Cardiac fibroblast (primary cell): Measurements from ENCODE around the gene SLC18A3.

Experiments used
- DNase-seq, 2 donors: peaks; one replicate each; pipeline versions ENCODE4 v3.0.0 to v3.0.0-alpha.2; 2010; ENCODE audit warnings: low read depth in 2 of 2
- H3K4me3 ChIP-seq, 2 donors: replicated peaks in 1 of 2; 1 replicate in 1 of 2; 2 replicates in 1 of 2; pipeline ENCODE4 v1.5.1; 2011; ENCODE audit warnings: low read depth in 2 of 2, low read length in 2 of 2, mild to moderate bottlenecking in 2 of 2, moderate library complexity in 1 of 2
- CTCF ChIP-seq: IDR thresholded peaks from one replicate; pipeline ENCODE4 v1.5.1; 2011; ENCODE audit warnings: low read depth, mild to moderate bottlenecking, low read length, inconsistent platforms

Gene SLC18A3

GRCh38 chr10:49571388-49571787, 38.7 kb upstream of the SLC18A3 start:
- TF ChIP-seq CTCF, result no peak

GRCh38 chr10:49572594-49573114, 37.5 kb upstream of the SLC18A3 start:
- H3K4me3 ChIP-seq, result no peak overlapping the region
- TF ChIP-seq CTCF, result no peak
- no peak for DNase-seq

More at GRCh38 chr10:49571388-49571787, 38.7 kb upstream of the SLC18A3 start:
- DNase-seq, result peak in 1 of 2 donors; percentile 53
- no peak overlapping the region for H3K4me3 ChIP-seq

- TF ChIP-seq CTCF, result no peak
- no peak overlapping the region for H3K4me3 ChIP-seq
- DNase-seq, result no peak
Observed at GRCh38 chr10:49575489-49576072, 34.5 kb upstream of the SLC18A3 start.

GRCh38 chr10:49577182-49577925, 32.8 kb upstream of the SLC18A3 start:
- no peak for DNase-seq
- no peak overlapping the region for H3K4me3 ChIP-seq
- no peak for TF ChIP-seq CTCF

GRCh38 chr10:49578392-49578791, 31.7 kb upstream of the SLC18A3 start:
- no peak for TF ChIP-seq CTCF
- DNase-seq, result no peak

GRCh38 chr10:49579621-49580020, 30.5 kb upstream of the SLC18A3 start:
- peak in 1 of 2 donors; percentile 41 for DNase-seq
- H3K4me3 ChIP-seq, result no peak overlapping the region
- no peak for TF ChIP-seq CTCF

More at GRCh38 chr10:49578392-49578791, 31.7 kb upstream of the SLC18A3 start:
- H3K4me3 ChIP-seq, result no peak overlapping the region
